Measurements from ENCODE around the gene EME2.

Gene EME2

DNA sequence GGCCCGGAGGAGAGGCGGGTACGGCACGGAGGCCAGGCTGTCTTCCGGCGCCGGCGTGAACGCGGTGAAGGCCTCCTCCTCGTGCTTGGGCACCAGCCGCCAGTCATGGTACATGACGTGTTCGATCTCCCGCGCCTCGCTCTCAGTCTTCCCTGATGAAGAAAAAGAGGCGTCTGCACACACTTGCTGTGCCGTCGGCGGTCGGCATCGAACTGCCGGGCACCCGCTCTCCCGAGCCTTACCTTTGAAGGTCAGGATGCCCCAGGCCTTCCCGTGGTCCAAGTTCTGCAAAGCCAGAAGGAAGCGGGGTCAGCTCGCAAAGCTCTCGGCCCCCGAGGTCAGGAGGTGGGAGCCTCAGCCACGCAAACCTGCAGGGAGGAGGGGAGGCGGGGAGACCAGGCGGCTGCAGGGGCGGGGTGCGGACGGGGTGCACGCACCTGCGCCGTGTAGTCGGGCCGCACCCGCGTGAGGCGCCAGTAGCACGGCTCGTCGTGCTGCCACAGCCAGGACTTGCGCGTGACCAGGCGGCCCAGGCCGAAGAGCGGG lies at the start of gene EME2:
Gene EME2, plus strand, starts transcription at position 449 of the 546 bp plus-strand sequence. CDS start 418 bp downstream, outside the sequence.
- DNase-seq, result peak in 5 of 56 donors; percentile 23 to 43 (median 41)

DNA sequence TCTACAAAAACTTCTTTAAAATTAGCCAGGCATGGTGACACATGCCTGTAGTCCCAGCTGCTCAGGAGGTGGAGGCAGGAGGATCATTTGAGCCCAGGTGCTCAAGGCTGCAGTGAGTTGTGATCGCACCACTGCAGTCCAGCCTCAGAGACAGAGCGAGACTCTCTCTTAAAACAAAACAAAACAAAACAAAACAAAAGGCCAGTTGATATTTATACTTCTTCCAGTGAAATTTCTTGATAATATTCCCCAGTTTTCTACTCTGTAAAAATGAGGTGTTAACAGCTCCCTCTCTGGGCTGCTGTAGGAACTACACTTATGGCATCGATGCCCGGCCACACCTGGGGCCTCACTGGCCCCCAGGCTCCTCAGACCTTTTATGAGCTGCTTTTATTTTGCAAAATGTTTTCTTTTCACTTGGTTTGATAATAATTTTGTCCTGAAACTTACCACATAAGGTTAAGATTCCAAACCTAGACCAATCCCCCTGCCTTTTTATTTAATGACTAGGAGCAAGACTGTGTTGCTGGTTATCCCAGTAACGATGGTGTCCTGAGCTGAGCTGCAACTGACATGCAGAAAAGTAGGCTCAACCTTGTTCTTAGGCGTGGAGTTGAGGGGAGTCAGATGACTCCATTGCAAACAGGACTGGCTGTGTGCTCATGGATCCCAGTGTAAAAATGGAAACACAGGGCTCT lies 49.0 kb upstream of the EME2 start:
- DNase-seq, result peak in 20 of 56 donors; percentile 3 to 73 (median 26)

DNA sequence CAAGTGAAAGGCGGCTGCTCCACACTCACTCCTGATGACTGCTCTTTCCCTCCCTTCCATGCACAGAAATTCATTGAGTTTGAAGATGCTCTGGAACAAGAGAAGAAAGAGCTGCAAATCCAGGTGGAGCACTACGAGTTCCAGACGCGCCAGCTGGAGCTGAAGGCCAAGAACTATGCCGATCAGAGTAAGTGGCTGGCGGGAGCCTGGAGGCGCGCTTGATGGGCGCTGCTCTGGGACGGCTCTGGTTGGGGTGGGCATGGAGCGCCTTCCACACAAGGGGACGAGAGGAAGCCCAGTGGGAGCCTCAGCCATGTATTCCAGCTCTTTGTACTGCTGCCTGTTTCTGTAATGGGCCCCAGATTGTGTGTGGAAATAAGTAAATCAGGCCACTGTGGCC lies 48.1 kb upstream of the EME2 start:
- no peak for DNase-seq

- DNase-seq, result no peak
Measured at GRCh38 chr16:1726661-1727502, 45.7 kb upstream of the EME2 start.

GRCh38 chr16:1727651-1728624 lies 44.7 kb upstream of the EME2 start:
- no peak for DNase-seq

DNA sequence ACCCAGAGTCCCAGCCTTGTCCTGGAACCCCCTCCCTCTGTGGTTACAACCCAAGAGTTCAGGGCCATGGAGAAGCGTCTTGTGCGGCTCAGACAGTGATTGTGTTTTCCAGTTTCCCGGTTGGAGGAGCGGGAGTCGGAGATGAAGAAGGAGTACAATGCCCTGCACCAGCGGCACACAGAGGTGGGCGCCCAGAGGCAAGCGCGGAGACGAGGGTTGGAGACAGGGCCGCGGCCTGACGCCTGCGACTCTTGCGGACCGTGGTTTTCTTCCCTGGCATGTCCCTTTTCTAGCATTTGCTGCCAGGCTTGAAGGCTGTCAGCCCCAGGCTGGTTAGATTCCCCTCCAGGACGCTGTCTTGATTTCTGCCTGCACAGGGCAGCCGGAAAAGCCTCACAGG lies 43.6 kb upstream of the EME2 start:
- no peak for DNase-seq

GRCh38 chr16:1729445-1729844 lies 43.2 kb upstream of the EME2 start:
- DNase-seq, result no peak

DNA sequence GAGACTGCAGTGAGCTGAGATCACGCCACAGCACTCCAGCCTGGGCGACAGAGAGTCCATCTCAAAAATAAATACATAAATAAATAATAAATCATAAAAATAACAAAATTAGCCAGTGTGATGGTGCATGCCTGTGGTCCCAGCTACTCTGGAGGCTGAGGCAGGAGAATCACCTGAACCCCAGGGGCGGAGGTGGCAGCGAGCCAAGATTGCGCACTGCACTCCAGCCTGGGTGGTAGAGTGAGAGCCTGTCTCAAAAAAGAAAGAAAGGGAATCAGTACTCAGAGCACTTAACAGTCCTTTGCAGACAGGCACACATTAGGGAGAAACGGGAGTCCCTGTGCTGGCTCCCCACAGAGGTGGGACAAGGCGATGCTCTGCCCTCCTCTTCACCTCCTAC lies 41.5 kb upstream of the EME2 start:
- no peak for DNase-seq

GRCh38 chr16:1731603-1732002 lies 41.0 kb upstream of the EME2 start:
- DNase-seq, result no peak

DNA sequence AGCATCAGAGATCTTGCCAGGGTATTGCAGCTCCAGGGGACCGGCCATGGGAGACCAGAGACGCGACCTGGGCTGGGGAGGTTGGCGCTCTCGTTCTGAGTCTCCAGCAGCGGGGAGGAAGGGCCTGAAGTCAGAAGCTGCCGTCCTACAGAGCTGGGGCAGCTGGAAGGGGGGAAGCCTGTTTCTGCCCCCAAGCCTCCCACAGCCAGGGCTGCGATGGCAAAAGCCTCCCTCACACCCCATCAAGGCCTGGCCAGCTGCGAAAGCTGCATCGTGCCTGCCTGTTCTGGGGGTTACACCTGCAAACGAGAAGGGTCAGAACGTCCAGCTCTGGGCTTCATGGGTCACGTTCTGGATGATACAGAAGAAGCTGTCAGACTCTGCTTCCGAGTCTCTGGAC lies 40.5 kb upstream of the EME2 start:
- DNase-seq, result no peak

GRCh38 chr16:1732551-1732987 lies 40.0 kb upstream of the EME2 start:
- peak in 4 of 56 donors; percentile 19 to 35 (median 27) for DNase-seq

DNA sequence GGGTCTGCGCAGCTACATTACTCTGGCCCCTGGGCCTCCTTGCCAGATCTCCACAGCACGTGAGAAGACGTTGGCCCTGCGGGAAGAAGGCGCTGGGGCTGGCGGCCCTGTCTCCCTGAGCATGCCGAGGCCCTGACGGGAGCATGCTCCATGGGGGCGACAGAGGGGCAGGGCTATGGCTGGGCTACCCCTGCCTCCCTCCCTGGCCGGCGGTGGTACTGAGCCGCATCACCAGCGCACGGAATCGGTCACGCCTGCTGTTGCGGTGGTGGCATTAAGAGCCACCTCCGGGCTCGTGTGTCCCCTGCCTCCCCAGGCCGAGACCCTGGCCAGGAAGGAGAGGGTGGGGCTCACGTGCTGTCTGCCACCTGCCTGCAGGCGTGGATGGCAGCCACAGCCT lies 38.5 kb upstream of the EME2 start:
- no peak for DNase-seq

DNA sequence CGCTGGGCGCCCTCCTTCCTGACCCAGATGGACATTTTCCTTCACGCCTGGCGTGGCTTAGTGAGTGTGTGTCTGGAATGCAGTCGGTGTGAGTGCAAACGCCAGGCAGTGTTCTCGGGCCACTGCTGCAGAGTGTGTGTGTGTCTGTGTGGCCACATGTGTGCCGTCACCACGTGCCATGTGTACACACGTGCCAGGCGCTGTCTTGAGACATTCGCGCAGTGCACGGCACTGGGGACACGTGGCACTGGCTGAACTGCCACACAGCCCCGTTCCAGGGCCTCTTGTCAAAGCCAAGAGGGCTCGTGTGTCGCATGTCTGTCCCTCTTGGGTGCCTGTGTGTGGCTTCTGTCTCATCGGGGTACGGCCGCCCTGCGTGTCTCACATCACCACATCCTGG lies 37.8 kb upstream of the EME2 start:
- no peak for DNase-seq

DNA sequence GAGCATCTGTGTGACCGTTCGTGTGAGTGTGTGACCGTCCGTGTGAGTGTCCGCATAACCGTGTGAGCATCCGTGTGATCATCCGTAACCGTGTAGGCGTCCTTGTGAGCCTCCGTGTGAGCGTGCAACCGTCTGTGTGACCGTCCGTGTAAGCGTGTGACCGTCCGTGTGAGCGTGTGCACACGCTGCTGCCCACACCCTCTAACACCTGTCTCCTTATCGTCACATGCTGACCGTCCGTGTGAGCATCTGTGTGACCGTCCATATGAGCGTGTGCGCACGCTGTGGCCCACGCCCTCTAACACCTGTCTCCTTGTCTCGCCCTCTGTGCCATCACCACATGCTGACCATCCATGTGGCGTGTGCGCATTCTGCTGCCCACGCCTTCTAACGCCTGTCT lies 32.4 kb upstream of the EME2 start:
- DNase-seq, result no peak

DNA sequence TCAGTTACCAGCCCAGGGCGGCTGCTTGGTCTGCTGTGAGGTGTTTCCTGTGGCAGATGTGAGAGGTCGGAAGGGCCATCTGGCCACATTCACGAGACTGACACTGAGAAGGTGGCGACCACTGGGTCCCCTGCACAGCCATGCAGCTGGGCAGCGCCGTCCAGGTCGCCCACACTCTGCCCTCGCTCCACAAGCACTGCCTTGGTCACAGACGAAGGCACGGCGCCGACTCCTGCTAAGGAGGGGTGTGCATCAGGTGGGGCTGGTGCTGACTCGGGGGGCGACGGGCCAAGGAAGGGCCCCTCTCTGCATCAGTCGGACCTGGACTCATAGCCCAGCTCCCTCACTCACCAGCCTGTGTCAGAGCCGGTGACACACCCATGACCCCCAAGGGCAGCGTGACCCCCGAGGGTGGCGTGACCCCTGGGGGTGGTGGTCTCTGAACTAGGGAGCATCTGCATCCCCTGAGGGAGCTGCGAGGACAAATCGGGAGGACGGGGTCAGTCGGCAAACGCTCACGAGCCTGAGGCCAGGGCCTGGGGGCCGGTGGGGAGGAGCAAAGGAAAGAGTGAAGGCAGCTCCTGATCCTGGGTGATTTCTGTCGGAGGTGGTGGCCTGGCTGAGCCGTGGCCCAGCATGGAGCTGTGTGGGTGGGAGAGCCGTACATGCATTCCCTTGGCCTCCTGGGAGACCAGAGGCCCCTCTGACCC lies 31.7 kb upstream of the EME2 start:
- DNase-seq, result no peak

- DNase-seq, result peak in 1 of 56 donors; percentile 17
Measured at GRCh38 chr16:1741553-1742165, 31.0 kb upstream of the EME2 start.

DNA sequence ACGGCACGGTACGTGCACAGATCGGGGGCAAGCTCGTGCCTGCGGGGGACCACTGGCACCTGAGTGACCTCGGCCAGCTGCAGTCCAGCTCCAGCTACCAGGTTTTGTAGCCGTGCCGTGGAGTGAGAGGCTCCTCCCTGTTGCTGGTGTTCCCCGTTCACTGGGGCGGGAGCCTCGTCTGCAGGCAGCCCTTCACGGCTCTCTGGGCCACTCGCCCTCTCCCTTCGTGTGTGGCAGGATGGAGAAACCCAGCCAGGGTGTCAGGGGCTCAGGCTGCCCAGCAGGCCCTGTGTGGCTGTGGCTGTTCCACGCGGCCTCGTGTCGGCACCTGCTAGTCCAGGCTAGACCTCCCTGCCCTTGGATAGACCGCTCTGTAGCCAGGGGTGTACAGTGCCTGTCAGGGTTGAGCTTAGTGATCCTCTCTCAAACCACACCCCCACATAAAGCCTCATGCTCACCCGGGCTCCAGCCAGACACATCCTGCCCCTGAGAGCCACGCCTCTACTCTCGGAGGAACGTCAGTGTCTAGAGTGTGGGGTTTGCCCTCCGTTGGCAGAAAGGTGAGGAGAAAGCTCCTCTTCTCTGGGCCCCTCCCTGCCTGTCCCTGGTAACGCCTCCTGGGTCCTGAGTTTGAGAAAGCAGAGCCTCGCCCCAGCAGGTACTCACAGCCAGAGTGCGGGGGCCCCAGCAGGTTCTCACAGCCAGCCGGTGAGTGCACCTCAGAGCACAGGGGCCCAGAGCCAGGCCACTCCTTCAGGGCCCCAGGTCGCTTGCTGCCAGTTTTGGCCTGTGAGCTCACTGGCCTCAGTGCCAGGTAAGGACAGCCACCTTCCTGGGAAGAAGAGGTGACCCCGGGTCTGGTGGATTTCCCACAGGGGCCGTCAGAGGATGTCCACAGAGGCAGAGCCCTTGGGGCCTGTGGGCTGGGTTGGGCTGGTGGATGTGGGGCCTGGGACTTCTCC lies 29.0 kb upstream of the EME2 start:
- no peak for DNase-seq

GRCh38 chr16:1744338-1744840 lies 28.2 kb upstream of the EME2 start:
- no peak for DNase-seq

Measured in amygdala (tissue), 56 donors.